Activated naive CD8-positive, alpha-beta T cell treated with anti-CD3 and anti-CD28 coated beads, Interleukin-2, amount 50 U/mL, for 16 hours (primary cell): ENCODE data around the gene VPREB1.
"Not testable (repeated sequence)": the region's sequence is repeated elsewhere in the genome, so short reads cannot be mapped to it uniquely, and the experiment has no call there.

ENCODE experiments used
- DNase-seq: peaks from one replicate; pipeline ENCODE4 v3.0.0-alpha.2; 2020; ENCODE audit warnings: low read depth, low spot score

VPREB1 gene

DNA sequence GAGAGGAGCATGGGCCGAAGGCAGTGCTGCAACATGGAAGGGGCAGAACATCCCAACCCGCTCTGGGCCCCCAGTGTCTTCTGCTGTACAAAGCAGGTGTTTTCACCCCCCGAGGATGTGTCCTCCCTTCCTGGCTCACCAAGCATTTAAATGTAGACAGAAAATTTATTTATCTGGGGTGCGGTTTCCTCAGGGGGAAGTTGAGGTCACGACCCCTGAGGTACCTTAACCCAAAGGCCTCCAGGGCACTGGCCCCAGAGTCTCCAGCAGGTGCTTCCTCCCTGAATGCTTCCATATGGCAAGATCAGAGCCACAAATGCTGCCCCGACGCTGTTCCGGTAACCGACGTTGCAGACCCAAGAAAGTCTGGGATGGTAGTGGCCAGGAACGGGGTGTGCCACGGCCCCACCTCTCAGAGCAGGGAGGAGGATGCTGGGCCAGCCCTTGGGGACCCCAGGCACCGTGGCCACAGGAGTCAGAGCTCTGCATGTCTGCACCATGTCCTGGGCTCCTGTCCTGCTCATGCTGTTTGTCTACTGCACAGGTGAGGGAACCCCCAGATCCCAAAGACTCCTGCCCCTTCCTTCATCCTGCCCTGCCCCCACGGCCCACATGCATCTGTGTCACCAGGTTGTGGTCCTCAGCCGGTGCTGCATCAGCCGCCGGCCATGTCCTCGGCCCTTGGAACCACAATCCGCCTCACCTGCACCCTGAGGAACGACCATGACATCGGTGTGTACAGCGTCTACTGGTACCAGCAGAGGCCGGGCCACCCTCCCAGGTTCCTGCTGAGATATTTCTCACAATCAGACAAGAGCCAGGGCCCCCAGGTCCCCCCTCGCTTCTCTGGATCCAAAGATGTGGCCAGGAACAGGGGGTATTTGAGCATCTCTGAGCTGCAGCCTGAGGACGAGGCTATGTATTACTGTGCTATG is at the start of gene VPREB1:
Gene VPREB1, plus strand, starts transcription at position 471 of the 935 bp plus-strand sequence. Its CDS starts 28 bp downstream, at position 499.
- DNase-seq, result no peak

- DNase-seq, result no peak
Observed at GRCh38 chr22:22194931-22195264, 49.7 kb upstream of the VPREB1 start.

DNA sequence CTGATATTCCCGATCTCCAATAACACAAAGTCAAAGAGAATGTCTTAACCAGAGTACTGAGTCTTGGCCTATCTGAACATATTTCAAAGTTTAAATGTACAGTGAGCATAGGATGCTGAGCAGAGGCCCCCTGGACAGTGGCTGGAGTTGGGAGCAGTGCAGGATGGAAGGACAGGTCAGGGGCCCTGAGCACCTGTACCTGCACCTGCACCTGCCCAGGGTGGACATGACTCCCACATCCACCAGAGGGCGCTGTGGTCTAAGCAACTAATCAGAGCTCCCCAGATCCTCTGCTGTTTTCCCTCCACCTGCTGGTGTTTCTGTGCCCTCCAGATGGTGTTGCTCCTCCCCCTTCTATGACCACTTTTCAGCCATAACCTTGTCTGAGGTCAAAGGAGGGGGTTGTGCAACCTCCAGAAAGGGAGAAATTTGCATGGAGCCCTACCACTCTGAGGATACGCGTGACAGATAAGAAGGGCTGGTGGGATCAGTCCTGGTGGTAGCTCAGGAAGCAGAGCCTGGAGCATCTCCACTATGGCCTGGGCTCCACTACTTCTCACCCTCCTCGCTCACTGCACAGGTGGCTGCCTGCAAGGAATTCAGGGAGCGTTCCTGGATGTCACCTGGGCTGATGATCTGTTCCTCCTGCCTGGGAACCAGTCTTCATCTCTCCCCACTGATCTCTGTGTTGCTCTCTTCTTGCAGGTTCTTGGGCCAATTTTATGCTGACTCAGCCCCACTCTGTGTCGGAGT is 49.1 kb upstream of the VPREB1 start:
- DNase-seq, result peak; percentile 62

DNA sequence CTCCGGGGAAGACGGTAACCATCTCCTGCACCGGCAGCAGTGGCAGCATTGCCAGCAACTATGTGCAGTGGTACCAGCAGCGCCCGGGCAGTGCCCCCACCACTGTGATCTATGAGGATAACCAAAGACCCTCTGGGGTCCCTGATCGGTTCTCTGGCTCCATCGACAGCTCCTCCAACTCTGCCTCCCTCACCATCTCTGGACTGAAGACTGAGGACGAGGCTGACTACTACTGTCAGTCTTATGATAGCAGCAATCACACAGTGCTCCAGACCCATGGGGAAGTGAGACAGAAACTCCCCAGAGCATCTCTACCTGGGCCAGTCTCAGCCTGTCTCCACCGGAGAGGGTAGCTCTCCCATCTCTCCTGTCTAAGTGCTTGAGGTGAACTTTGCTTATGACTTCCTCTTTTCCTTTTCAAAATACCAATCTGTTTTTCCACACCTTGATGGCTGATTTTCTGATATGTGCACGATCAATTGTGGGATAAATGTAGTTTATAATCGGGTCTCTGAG is 48.5 kb upstream of the VPREB1 start:
- DNase-seq, result no peak

GRCh38 chr22:22196833-22197477 is 47.6 kb upstream of the VPREB1 start:
- no peak for DNase-seq

DNA sequence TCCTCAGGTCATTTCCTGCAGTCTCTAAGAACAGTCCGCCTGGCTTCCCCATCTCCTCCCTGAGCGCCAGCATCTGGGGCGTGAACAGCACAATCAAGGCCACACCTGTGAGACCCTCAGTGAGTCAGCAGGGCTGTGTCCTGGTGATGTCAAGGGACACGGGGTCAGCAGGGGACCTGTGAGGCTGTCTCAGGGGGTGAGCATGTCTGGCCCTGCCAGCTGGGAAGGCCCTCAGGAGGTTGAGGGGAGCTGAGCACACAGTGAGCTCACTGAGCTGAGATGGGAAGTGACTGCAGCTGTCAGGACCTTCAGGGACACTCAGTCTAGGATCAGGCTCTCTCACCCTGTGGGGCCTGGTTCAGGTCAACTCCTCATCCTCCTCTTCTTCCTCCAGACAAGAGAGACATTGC is 46.6 kb upstream of the VPREB1 start:
- no peak for DNase-seq

- DNase-seq, result no peak
Observed at GRCh38 chr22:22198751-22199150, 45.8 kb upstream of the VPREB1 start.

DNA sequence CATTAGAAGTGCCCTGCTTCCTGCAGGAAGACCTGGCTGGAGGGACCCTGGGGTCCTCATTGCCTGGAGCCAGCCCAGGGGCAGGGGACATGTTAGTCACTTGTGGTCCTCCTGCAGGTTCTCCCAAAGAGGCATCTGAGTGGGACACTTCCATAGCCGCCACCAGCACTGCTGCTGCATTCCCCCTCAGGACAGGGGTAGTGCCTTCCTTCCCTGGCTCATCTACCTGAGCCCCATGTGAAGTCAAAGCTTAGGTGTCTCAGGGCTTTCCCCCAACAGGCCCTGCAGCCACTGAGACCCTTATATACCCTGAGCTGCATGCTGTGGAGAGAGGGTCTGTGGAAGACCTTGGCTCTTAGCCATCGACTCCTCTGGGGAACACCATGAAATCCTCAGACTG is 45.0 kb upstream of the VPREB1 start:
- no peak for DNase-seq

DNA sequence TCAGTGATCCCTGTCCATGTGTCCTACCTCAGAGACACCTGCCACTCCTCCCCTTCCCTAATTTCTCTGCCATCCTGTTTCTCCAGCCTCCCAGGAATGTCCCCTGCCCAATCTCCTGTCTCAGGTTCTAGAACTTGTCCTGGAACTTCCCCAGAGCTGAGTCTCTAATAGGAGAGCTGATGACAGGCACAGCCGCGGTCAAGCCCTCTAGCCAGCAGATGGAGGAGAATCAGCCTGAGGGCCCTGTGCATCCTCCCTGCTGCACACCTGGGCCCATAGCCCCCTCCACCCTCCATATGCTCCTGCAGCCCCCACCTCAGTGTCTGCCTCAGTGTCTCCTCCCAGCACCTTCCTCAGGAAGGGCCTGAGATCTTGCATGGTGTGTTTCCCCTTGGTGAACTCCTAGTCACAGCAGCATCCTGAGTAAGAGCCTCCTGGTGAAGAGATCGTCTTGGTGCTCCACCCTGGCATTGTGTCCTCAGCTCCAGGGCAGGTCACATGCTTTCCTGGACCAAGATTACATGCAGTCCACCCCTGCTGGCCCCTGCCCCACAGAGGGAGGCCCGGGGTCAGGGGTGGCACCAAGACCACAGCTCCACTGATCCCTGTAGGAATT is 43.9 kb upstream of the VPREB1 start:
- no peak for DNase-seq

GRCh38 chr22:22201185-22201929 is 43.2 kb upstream of the VPREB1 start:
- peak; percentile 45 for DNase-seq

DNA sequence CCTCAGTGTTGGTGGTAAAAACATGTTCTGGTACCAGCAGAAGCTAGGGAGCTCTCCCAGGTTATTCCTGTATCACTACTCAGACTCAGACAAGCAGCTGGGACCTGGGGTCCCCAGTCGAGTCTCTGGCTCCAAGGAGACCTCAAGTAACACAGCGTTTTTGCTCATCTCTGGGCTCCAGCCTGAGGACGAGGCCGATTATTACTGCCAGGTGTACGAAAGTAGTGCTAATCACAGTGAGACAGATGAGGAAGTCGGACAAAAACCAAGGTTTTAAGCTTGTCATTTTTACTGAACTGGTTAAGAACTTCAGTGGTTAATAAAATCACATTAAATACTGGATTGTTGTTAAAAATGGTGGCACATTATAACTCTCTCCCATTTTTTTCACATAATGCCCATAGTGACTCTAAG is 42.6 kb upstream of the VPREB1 start:
- no peak for DNase-seq

DNA sequence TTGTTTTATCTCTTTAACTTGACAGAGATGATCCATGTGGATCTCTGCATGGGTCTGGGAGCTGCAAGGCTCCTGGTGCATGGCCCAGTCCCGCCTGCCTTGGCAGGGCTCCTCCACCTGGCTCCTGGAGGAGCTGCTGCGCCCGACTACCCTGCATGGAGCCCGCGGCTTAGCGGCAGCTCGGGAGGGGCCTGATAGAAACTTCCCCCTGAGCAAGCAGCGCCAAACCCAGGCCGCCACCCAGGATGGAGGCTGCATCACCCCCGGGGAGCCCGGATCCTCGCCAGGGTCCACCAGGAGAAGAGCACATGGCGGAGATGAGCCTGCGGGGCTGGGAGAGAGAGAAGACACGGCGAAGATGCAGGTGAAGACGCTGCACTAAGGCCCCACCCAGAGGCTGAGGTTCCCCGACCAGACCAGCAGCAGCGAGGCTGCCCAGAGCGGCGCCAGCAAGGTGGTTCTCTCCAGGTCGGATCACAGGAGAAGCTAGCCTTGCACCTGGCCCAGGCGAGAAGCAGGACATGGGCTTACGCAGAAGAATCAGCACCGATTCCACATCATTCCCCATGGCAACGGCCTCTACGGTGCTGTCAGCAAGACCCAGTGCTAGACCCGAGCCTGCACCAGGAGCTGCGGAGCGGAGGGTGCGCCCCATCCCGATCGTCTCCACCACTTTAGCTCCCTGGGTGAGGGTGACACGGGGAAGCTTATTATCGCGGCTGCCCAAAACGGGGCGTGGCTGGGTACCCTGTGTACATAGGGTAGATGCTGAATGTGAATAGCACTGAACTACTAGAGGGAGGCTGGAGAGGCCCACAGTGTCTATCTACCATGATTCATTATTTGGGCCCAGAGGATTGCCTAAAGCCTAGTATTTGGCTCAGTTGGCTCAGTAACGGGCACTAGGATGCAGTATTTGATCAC is 41.3 kb upstream of the VPREB1 start:
- DNase-seq, result no peak

DNA sequence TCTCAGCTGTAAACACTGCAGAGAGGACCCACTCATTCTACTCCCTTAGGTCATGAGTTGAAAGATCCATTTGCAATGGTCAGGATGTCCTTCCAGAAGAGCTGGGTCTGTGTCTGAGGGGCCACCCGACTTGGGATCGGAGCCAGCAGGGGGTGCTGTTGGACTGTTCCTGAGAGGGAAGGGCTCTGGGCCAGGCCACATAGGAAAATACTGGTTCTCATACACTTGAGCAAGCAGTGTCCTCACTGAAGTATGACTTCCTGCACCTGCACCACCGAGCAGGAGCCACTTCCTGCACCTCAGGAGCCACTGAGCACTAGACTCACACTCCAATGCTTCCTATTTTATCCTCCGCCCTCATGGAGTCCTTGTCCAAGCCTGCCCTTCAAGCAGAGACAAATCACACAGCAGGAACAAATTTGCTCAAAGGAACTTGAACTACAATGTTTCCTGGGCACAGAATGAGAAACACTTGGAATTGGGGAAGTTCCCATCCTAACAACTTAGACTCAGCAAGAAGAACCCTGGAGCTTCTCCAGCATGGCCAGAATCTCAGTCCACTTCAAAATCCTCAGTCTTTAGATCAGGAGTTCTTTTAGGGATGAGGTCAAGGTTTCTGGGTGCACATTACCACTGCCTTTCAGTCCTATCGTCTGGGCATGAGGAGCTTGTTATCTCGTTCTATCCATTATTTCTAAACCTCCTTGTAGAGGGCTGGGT is 36.6 kb upstream of the VPREB1 start:
- DNase-seq, result peak; percentile 52

DNA sequence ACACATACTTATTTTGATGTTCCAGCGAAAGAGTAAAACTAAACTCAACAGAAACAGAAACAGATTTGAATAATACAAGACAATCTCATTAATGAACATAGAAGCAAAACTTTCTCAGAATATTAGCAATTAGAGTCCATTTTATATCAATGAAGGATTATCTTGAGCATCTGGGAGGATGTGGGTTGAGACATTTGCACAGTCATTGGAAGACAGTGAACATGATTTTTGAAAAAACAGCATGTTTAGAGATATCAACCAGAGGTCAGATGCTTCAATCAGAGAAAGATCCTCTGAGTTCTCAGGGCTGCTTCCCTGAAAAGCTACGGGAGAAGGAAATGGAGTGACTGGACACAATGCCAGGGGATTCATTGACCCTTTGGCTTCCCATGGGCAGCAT is 35.9 kb upstream of the VPREB1 start:
- DNase-seq, result no peak

- not testable (repeated sequence) for DNase-seq
Observed at GRCh38 chr22:22209080-22209640, 35.4 kb upstream of the VPREB1 start.

- DNase-seq, result no peak
Observed at GRCh38 chr22:22210375-22210774, 34.2 kb upstream of the VPREB1 start.

GRCh38 chr22:22210889-22211833 is 33.4 kb upstream of the VPREB1 start:
- no peak for DNase-seq

- DNase-seq, result no peak
Observed at GRCh38 chr22:22213231-22213630, 31.4 kb upstream of the VPREB1 start.
